Measurements from ENCODE around the gene PRR30. TPM values are rescaled to one million over a fixed set of nuclear protein-coding genes. Genes with fewer than 3 reads are reported as not detected.
A peak's percentile ranks its signal among the peaks of the same experiment; 100 is the strongest.
"Not testable (repeated sequence)": the region's sequence is repeated elsewhere in the genome, so short reads cannot be mapped to it uniquely, and the experiment has no call there.

The PRR30 gene
- total and polyA plus RNA-seq, 2 of the 4 experiments (the other 2 are of a cell fraction), result not detected

DNA sequence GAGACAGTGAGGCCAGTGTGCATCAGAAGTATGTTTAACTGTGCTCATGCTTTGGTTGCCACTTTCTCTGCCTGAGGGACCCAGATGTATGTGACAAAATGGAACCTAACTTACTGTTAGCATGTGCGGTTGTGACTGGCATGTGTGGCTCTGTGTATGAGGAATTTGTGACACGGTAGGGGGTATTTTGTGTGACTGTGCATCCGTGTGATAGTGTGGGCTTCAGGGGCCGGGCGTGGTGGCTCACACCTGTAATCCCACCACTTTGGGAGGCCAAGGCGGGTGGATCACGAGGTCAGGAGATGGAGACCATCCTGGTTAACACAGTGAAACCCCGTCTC, 19.9 kb downstream of the PRR30 start:
- H4K91ac ChIP-seq (ENCODE audit: insufficient read depth, low read depth, low read length); H3K9me1 ChIP-seq (ENCODE audit: insufficient read depth, low read length); H3K4me1 ChIP-seq (ENCODE audit: control insufficient read depth, insufficient read depth, low read length); H2AK5ac ChIP-seq (ENCODE audit: low read depth, low read length); H2BK5ac ChIP-seq (ENCODE audit: low read depth, low read length, poor library complexity, severe bottlenecking); H3K14ac ChIP-seq (replicated peaks; ENCODE audit: low read depth, low read length); H3K36me3 ChIP-seq (ENCODE audit: control insufficient read depth, insufficient read depth, low read length); H4K8ac ChIP-seq (ENCODE audit: low read depth in 2 of 2, low read length in 2 of 2); H3K27ac ChIP-seq (ENCODE audit: insufficient read depth, low read length); H3K18ac ChIP-seq (ENCODE audit: low read depth, low read length); DNase-seq; H3K4ac ChIP-seq (ENCODE audit: low read depth, low read length); CTCF ChIA-PET; POLR2A ChIA-PET (ENCODE audit: unreplicated experiment); H3K9ac ChIP-seq (ENCODE audit: low read depth, low read length); dilution Hi-C loops (cut with HindIII; ENCODE audit: low sequenced_read_pairs, unreplicated experiment); ATAC-seq (ENCODE audit: low read depth); H2BK120ac ChIP-seq (ENCODE audit: low read depth, low read length); BruUV-seq (replicated peaks); H4K20me1 ChIP-seq (ENCODE audit: insufficient read depth, low read length); H4K5ac ChIP-seq (ENCODE audit: low read depth, low read length); H2BK20ac ChIP-seq (ENCODE audit: low read depth, low read length); intact Hi-C loops (cut with micrococcal nuclease); H3K9me3 ChIP-seq (ENCODE audit: control insufficient read depth, insufficient read depth, low read length); H2BK15ac ChIP-seq (ENCODE audit: low read depth, low read length); in situ Hi-C loops (cut with MboI; ENCODE audit: low sequenced_read_pairs); H3K56ac ChIP-seq (ENCODE audit: extremely low read depth, insufficient read depth, low read length); H3K79me1 ChIP-seq (ENCODE audit: low read depth in 1 of 2, low read length in 2 of 2): not testable (repeated sequence)
- Histone ChIP-seq H2AFZ (replicated peaks; ENCODE audit: low read length, poor library complexity) (peak overlapping the region; percentile 85), H3K23ac (ENCODE audit: low read depth, low read length) (peak overlapping the region; percentile 64; the same call in 1 of the 2 replicates), H3K27me3 (ENCODE audit: control insufficient read depth, insufficient read depth, low read length) (peaks cover 71% of the 10 kb centered on the region), H3K4me2 (ENCODE audit: low read depth, low read length) (peak overlapping the region; percentile 99), H3K4me3 (ENCODE audit: insufficient read depth, low read depth, low read length) (peak overlapping the region; percentile 42), H2AK9ac (replicated peaks; ENCODE audit: low read depth, low read length, poor library complexity) (peak overlapping the region; percentile 72)
- no CpG with 5 or more reads among the region's 8 CpGs for WGBS, 2 experiments (ENCODE audit: extremely low coverage in 2 of 2, insufficient read length in 1 of 2)

Data from IMR-90 (cell line).